ENCODE data around the gene CWC27. TPM values are rescaled to one million over a fixed set of nuclear protein-coding genes. Genes with fewer than 3 reads are reported as not detected.

Gene CWC27
- total RNA-seq, 1 donor from 2014 or later = 5.0 TPM

GRCh38 chr5:65029178-65029577 is 260.4 kb downstream of the CWC27 start:
- no peak for ATAC-seq
- no peak for DNase-seq (ENCODE audit: low spot score)

GRCh38 chr5:65030056-65030455 is 261.3 kb downstream of the CWC27 start:
- no peak for ATAC-seq

GRCh38 chr5:65032250-65032649 is 263.5 kb downstream of the CWC27 start:
- no peak for ATAC-seq

More at GRCh38 chr5:65030056-65030455, 261.3 kb downstream of the CWC27 start:
- DNase-seq (ENCODE audit: low spot score) = no peak

GRCh38 chr5:65034029-65034812 is 265.5 kb downstream of the CWC27 start:
- ATAC-seq (peak; percentile 56), DNase-seq (ENCODE audit: low spot score) (peak; percentile 49)

More at GRCh38 chr5:65032250-65032649, 263.5 kb downstream of the CWC27 start:
- DNase-seq (ENCODE audit: low spot score) = no peak

GRCh38 chr5:65034813-65035209 is 266.1 kb downstream of the CWC27 start:
- ATAC-seq (no peak), DNase-seq (ENCODE audit: low spot score) (no peak)

GRCh38 chr5:65035211-65036206 is 266.8 kb downstream of the CWC27 start:
- DNase-seq (ENCODE audit: low spot score) (peak; percentile 90), ATAC-seq (peak; percentile 95)

- DNase-seq (ENCODE audit: low spot score) (no peak), ATAC-seq (peak; percentile 48)
Measured at GRCh38 chr5:65037831-65038815, 269.4 kb downstream of the CWC27 start.

- ATAC-seq = no peak
Measured at GRCh38 chr5:65041296-65042158, 272.8 kb downstream of the CWC27 start.

GRCh38 chr5:65043843-65044359 is 275.2 kb downstream of the CWC27 start:
- ATAC-seq (no peak), DNase-seq (ENCODE audit: low spot score) (no peak)

More at GRCh38 chr5:65041296-65042158, 272.8 kb downstream of the CWC27 start:
- DNase-seq (ENCODE audit: low spot score) = no peak

- ATAC-seq (no peak), DNase-seq (ENCODE audit: low spot score) (no peak)
Measured at GRCh38 chr5:65047225-65047624, 278.5 kb downstream of the CWC27 start.

- no peak for ATAC-seq
- DNase-seq (ENCODE audit: low spot score) = no peak
Measured at GRCh38 chr5:65047948-65048690, 279.4 kb downstream of the CWC27 start.

- ATAC-seq (no peak), DNase-seq (ENCODE audit: low spot score) (no peak)
Measured at GRCh38 chr5:65050140-65050539, 281.4 kb downstream of the CWC27 start.

GRCh38 chr5:65050826-65051498 is 282.2 kb downstream of the CWC27 start:
- no peak for ATAC-seq
- DNase-seq (ENCODE audit: low spot score) = no peak

GRCh38 chr5:65055938-65056337 is 287.2 kb downstream of the CWC27 start:
- ATAC-seq (no peak), DNase-seq (ENCODE audit: low spot score) (no peak)

GRCh38 chr5:65059681-65060598 is 291.2 kb downstream of the CWC27 start:
- ATAC-seq = no peak

GRCh38 chr5:65061250-65061973 is 292.7 kb downstream of the CWC27 start:
- ATAC-seq (no peak), DNase-seq (ENCODE audit: low spot score) (no peak)

More at GRCh38 chr5:65059681-65060598, 291.2 kb downstream of the CWC27 start:
- DNase-seq (ENCODE audit: low spot score) = no peak

Data from left lobe of liver (tissue), 2 donors.